Pancreas (tissue), 10 donors: ENCODE measurements around the gene PLEKHG5. TPM values are rescaled to one million over a fixed set of nuclear protein-coding genes. Genes with fewer than 3 reads are reported as not detected.
A peak's percentile ranks its signal among the peaks of the same experiment; 100 is the strongest.

Experiments used
- ATAC-seq, 4 donors: fragments of 200-7000 bp; cut with Tn5 transposase; one replicate each; pipeline versions ENCODE4 v1.8.0 to v1.9.1; 2020; ENCODE audit warnings: mild to moderate bottlenecking in 4 of 4, moderate library complexity in 4 of 4
- DNase-seq, 6 donors: peaks; one replicate each; pipeline ENCODE4 v3.0.0-alpha.2; 2020
- FAIRE-seq: peaks from 2 replicates; lab custom pipeline; 2012; peaks lifted over from hg19 to GRCh38; lab: Jason Lieb, UNC
- H3K27ac ChIP-seq, 4 donors: fragments of 200-600 bp; sonication (generic); 1 replicate in 3 of 4; 2 replicates in 1 of 4; pipeline versions ENCODE4 v1.5.0 to v1.8.0; 2020
- H3K27me3 ChIP-seq, 4 donors: fragments of 200-600 bp; one replicate each; pipeline ENCODE4 v1.8.0; 2021
- H3K36me3 ChIP-seq, 3 donors: fragments of 200-600 bp; sonication (generic) in 1 of 3; one replicate each; pipeline versions ENCODE4 v1.5.0 to v1.8.0; 2020 to 2021
- H3K4me1 ChIP-seq, 3 donors: fragments of 200-600 bp; one replicate each; pipeline ENCODE4 v1.8.0; 2021
- H3K4me3 ChIP-seq, 4 donors: fragments of 200-600 bp; sonication (generic) in 2 of 4; one replicate each; pipeline versions ENCODE4 v1.5.0 to v1.8.0; 2020 to 2021
- H3K9me3 ChIP-seq, 4 donors: fragments of 200-600 bp; one replicate each; pipeline ENCODE4 v1.8.0; 2021
- CTCF ChIP-seq, 4 donors: fragments of 200-600 bp; sonication (generic) in 3 of 4; IDR thresholded peaks; one replicate each; pipeline versions ENCODE4 v1.5.0 to v1.8.0; 2021; ENCODE audit warnings: antibody characterized with exemption in 4 of 4
- WGBS, 2 donors: extraction: QIAGEN DNeasy Blood & Tissue Kit; methylation state at CpG; one replicate each; pipeline ENCODE4 v1.1.7; 2013; 5-methylcytosine and 5-hydroxymethylcytosine counted together
- intact Hi-C, 3 donors: fragments of 100-400 bp; cut with DNase I; formaldehyde crosslinking; loops; one replicate each; pipeline versions ENCODE4 v1.11.1 to v1.14.2; 2022
- polyA plus RNA-seq, 2 donors: library from polyadenylated mRNA; stranded (reverse); fragments of 200-250 nt; gene quantifications; one replicate each; pipeline ENCODE4 v1.2.3, GENCODE V29; 2013
- total RNA-seq, 6 donors: library from RNA; stranded (reverse); fragmentation: NEBNext Ultra II Directional in 4 of 6; extraction: Animal tissue kit (Norgen Biotek cat#: 25700) in 4 of 6; gene quantifications; one replicate each; pipeline versions ENCODE4 v1.2.1 to v1.2.4, GENCODE V29; 2021 to 2023
- donor health status: healthy with polysubstance abuse.
- donor health status: DM: no; HTN: no; CAD: no; lungs with moderate emphysema.
- donor health status: DM: no; HTN: no; CAD: no.
- donor health status: control.
- donor health status: control.
- donor health status: Bipolar disorder and iron deficiency.
- donor health status: DM: yes; HTN: yes; CAD: no.
- donor health status: DM: no; HTN: no; CAD: no.
- donor health status: DM: no; HTN: no; CAD: no.
- donor health status: DM: yes; HTN: yes; CAD: no.

The PLEKHG5 gene
- total and polyA plus RNA-seq, 8 donors, result 1.5 to 7.3 (median 2.8) TPM

GRCh38 chr1:6511561-6512244 lies 20.2 kb upstream of the PLEKHG5 start:
- Histone ChIP-seq H3K36me3 (no peaks in the 10 kb centered on the region), H3K4me3 (no peak overlapping the region), H3K4me1 (no peaks in the 10 kb centered on the region), H3K27me3 (no peaks in the 10 kb centered on the region), H3K27ac (no peak overlapping the region), H3K9me3 (no peaks in the 10 kb centered on the region)
- ATAC-seq, result no peak
- DNase-seq, result peak in 1 of 6 donors; percentile 55
- FAIRE-seq, result no peak
- TF ChIP-seq CTCF (IDR thresholded peaks at IDR 0.05), result no peak
- 81 to 82% methylated on average over 16 of the region's 16 CpGs for WGBS, 2 donors
- intact Hi-C loops, result no loop called here

- FAIRE-seq (no peak), DNase-seq (no peak), ATAC-seq (no peak)
- Histone ChIP-seq H3K9me3 (no peaks in the 10 kb centered on the region), H3K36me3 (no peaks in the 10 kb centered on the region), H3K4me1 (no peaks in the 10 kb centered on the region), H3K27me3 (no peaks in the 10 kb centered on the region), H3K4me3 (no peak overlapping the region), H3K27ac (no peak overlapping the region)
- TF ChIP-seq CTCF (IDR thresholded peaks at IDR 0.05), result no peak
- intact Hi-C loops, result no loop called here
- 62% methylated on average over 6 of the region's 6 CpGs for WGBS, 2 donors
Measured at GRCh38 chr1:6511056-6511455, 19.6 kb upstream of the PLEKHG5 start.

GRCh38 chr1:6510493-6510892 lies 19.0 kb upstream of the PLEKHG5 start:
- ATAC-seq (no peak), DNase-seq (no peak), FAIRE-seq (no peak)
- no peak for TF ChIP-seq CTCF (IDR thresholded peaks at IDR 0.05)
- Histone ChIP-seq H3K9me3 (no peaks in the 10 kb centered on the region), H3K36me3 (no peaks in the 10 kb centered on the region), H3K27ac (no peak overlapping the region), H3K4me3 (no peak overlapping the region), H3K27me3 (no peaks in the 10 kb centered on the region), H3K4me1 (no peaks in the 10 kb centered on the region)
- WGBS, 2 donors, result 76 to 87% methylated on average over 6 of the region's 6 CpGs
- intact Hi-C loops, result no loop called here

DNA sequence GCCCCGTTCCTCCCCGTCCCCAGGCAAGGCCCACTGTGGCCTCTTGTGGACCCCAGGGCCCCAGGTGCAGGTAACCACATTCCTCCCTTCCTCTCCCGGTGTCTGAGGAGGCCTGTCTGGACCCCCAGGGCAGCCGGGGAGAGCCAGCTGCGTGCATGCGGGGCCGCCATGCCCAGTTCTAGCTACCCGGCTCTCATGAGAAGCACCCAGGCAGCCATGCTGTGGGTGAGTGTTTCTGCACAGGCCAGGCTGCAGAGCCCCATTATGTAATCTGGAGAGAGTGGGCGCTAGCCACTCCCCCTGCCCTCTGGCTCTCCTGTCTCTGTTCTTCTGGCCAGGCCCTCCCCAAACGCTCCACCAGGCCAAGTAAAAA lies 18.4 kb upstream of the PLEKHG5 start:
- ATAC-seq, result peak in 1 of 4 donors; percentile 58

More for the DNA sequence above, 18.4 kb upstream of the PLEKHG5 start:
- no peaks in the 10 kb centered on the region for H3K27me3 ChIP-seq
- DNase-seq (peak in 1 of 6 donors; percentile 49), FAIRE-seq (no peak)
- no peaks in the 10 kb centered on the region for H3K4me1 ChIP-seq
- intact Hi-C loops, result no loop called here
- H3K4me3 ChIP-seq, result no peak overlapping the region
- H3K27ac ChIP-seq, result no peak overlapping the region
- TF ChIP-seq CTCF (IDR thresholded peaks at IDR 0.05), result no peak
- no peaks in the 10 kb centered on the region for H3K9me3 ChIP-seq
- WGBS, 2 donors, result 76 to 90% methylated on average over 7 to 10 of the region's 10 CpGs
- H3K36me3 ChIP-seq, result no peaks in the 10 kb centered on the region
